Spleen (tissue), 11 donors: ENCODE measurements around the gene CRB2. TPM values are rescaled to one million over a fixed set of nuclear protein-coding genes. Genes with fewer than 3 reads are reported as not detected.

Experiments used
- DNase-seq: peaks from one replicate; pipeline ENCODE4 v3.0.0-alpha.2; 2020
- H3K27ac ChIP-seq, 8 donors: fragments of 200-600 bp; sonication (generic) in 7 of 8; 1 replicate in 4 of 8; 2 replicates in 4 of 8; pipeline versions ENCODE4 v1.5.0 to v1.8.0; 2016 to 2021; ENCODE audit warnings: inconsistent platforms in 4 of 8, mild to moderate bottlenecking in 4 of 8, moderate library complexity in 1 of 8
- H3K27me3 ChIP-seq, 7 donors: fragments of 200-600 bp; sonication (generic) in 6 of 7; replicated peaks in 1 of 7; 1 replicate in 4 of 7; 2 replicates in 3 of 7; pipeline versions ENCODE4 v1.5.0 to v1.8.0; 2016 to 2021; ENCODE audit warnings: inconsistent platforms in 3 of 7, mild to moderate bottlenecking in 1 of 7
- H3K36me3 ChIP-seq, 6 donors: fragments of 200-600 bp; sonication (generic) in 5 of 6; 1 replicate in 4 of 6; 2 replicates in 2 of 6; pipeline versions ENCODE4 v1.5.0 to v1.8.0; 2016 to 2021; ENCODE audit warnings: inconsistent platforms in 2 of 6
- H3K4me1 ChIP-seq, 6 donors: fragments of 200-600 bp; sonication (generic) in 5 of 6; 1 replicate in 3 of 6; 2 replicates in 3 of 6; pipeline versions ENCODE4 v1.5.0 to v1.8.0; 2016 to 2021; ENCODE audit warnings: inconsistent platforms in 3 of 6
- H3K4me3 ChIP-seq, 8 donors: fragments of 200-600 bp; sonication (generic) in 7 of 8; 1 replicate in 4 of 8; 2 replicates in 4 of 8; pipeline versions ENCODE4 v1.5.0 to v1.8.0; 2016 to 2021; ENCODE audit warnings: inconsistent platforms in 4 of 8, mild to moderate bottlenecking in 4 of 8, moderate library complexity in 2 of 8
- H3K9me3 ChIP-seq, 8 donors: fragments of 200-600 bp; sonication (generic) in 7 of 8; 1 replicate in 4 of 8; 2 replicates in 4 of 8; pipeline versions ENCODE4 v1.5.0 to v1.8.0; 2016 to 2021; ENCODE audit warnings: inconsistent platforms in 4 of 8
- POLR2A ChIP-seq, 3 donors: fragments of 450-650 bp; IDR thresholded peaks; one replicate each; pipeline ENCODE4 v1.5.1; 2017; ENCODE audit warnings: antibody characterized with exemption in 3 of 3, mild to moderate bottlenecking in 1 of 3
- POLR2AphosphoS5 ChIP-seq, 3 donors: sonication (generic); formaldehyde crosslinking; IDR thresholded peaks; one replicate each; pipeline ENCODE4 v1.5.1; 2017; ENCODE audit warnings: antibody characterized with exemption in 3 of 3
- WGBS, 5 donors: extraction: QIAGEN DNeasy Blood & Tissue Kit in 3 of 5; methylation state at CpG; one replicate each; pipeline versions ENCODE4 v1.1.5 to v1.1.7; 2013 to 2018; 5-methylcytosine and 5-hydroxymethylcytosine counted together
- intact Hi-C: fragments of 100-400 bp; cut with DNase I; formaldehyde crosslinking; loops from one replicate; pipeline ENCODE4 v1.15.0; 2023; ENCODE audit warnings: low total_unique reads
- polyA plus RNA-seq, 3 donors: library from polyadenylated mRNA; stranded (reverse); fragments of 200-250 nt; gene quantifications; one replicate each; pipeline ENCODE4 v1.2.1, GENCODE V29; 2013
- total RNA-seq, 7 donors: library from RNA; depleted of rRNA in 3 of 7; stranded (reverse); fragments of >200 nt in 3 of 7; fragmentation: NEBNext Ultra II Directional in 4 of 7; extraction: Animal tissue kit (Norgen Biotek cat#: 25700) in 4 of 7; gene quantifications; one replicate each; pipeline versions ENCODE4 v1.1.0 to v1.2.1, GENCODE V29; 2016 to 2021
- TF ChIP-seq, protein P1 (sequence below), 11 experiments: fragments of 200-600 bp in 7 of 11; fragments of 450-650 bp in 4 of 11; sonication (generic) in 4 of 11; IDR thresholded peaks in 8 of 11; conservative IDR thresholded peaks in 3 of 11; 1 replicate in 7 of 11; 2 replicates in 4 of 11; pipeline versions ENCODE4 v1.4.0 to v1.8.0; 2016 to 2021; ENCODE audit warnings: antibody characterized with exemption in 11 of 11, inconsistent platforms in 4 of 11, mild to moderate bottlenecking in 1 of 11
- donor health status: healthy with polysubstance abuse.
- donor health status: DM: no; HTN: no; CAD: no; lungs with moderate emphysema.
- donor health status: DM: no; HTN: no; CAD: no.
- donor health status: Bipolar disorder and iron deficiency.
- donor health status: healthy.
- donor health status: DM: no; HTN: no; CAD: no.
- donor health status: DM: yes; HTN: yes; CAD: no.

Gene CRB2
- total and polyA plus RNA-seq, 10 donors, result 0.34 to 3.0 (median 1.6) TPM

DNA sequence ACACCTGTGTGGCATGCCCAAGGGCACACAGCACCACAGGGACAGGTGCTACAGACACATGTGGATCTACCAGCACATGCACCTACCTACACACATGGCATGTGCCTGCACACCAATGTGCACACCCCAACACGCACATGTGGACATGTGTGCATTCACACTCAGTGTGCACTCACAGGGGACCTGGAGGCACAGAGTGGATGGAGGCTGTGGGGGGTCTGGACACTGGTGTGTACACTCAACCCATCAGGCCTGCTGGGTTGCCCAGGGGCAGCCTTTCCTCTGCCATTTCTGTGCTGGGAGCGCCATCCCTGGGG, 1.7 kb downstream of the CRB2 start:
- DNase-seq, result no peak
- H3K4me1 ChIP-seq, result peaks cover 4 to 39% (median 18%) of the 10 kb centered on the region in 6 donors
- intact Hi-C loops, result no loop called here
- H3K9me3 ChIP-seq, result no peaks in the 10 kb centered on the region
- 95 to 100% (median 97%) methylated on average over 2 of the region's 2 CpGs for WGBS, 5 donors
- no peak overlapping the region for H3K27ac ChIP-seq
- H3K36me3 ChIP-seq, result no peaks in the 10 kb centered on the region
- no peak overlapping the region for H3K4me3 ChIP-seq
- peaks cover 0 to 30% (median 0%) of the 10 kb centered on the region in 7 donors for H3K27me3 ChIP-seq
- no peak for TF ChIP-seq POLR2AphosphoS5 (IDR thresholded peaks at IDR 0.05)
- TF ChIP-seq POLR2A (IDR thresholded peaks at IDR 0.05), result no peak
- TF ChIP-seq, protein P1, sequence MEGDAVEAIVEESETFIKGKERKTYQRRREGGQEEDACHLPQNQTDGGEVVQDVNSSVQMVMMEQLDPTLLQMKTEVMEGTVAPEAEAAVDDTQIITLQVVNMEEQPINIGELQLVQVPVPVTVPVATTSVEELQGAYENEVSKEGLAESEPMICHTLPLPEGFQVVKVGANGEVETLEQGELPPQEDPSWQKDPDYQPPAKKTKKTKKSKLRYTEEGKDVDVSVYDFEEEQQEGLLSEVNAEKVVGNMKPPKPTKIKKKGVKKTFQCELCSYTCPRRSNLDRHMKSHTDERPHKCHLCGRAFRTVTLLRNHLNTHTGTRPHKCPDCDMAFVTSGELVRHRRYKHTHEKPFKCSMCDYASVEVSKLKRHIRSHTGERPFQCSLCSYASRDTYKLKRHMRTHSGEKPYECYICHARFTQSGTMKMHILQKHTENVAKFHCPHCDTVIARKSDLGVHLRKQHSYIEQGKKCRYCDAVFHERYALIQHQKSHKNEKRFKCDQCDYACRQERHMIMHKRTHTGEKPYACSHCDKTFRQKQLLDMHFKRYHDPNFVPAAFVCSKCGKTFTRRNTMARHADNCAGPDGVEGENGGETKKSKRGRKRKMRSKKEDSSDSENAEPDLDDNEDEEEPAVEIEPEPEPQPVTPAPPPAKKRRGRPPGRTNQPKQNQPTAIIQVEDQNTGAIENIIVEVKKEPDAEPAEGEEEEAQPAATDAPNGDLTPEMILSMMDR (IDR thresholded peaks at IDR 0.05 in 8 of 11, conservative IDR thresholded peaks at IDR 0.05 in 3 of 11), result no peak

DNA sequence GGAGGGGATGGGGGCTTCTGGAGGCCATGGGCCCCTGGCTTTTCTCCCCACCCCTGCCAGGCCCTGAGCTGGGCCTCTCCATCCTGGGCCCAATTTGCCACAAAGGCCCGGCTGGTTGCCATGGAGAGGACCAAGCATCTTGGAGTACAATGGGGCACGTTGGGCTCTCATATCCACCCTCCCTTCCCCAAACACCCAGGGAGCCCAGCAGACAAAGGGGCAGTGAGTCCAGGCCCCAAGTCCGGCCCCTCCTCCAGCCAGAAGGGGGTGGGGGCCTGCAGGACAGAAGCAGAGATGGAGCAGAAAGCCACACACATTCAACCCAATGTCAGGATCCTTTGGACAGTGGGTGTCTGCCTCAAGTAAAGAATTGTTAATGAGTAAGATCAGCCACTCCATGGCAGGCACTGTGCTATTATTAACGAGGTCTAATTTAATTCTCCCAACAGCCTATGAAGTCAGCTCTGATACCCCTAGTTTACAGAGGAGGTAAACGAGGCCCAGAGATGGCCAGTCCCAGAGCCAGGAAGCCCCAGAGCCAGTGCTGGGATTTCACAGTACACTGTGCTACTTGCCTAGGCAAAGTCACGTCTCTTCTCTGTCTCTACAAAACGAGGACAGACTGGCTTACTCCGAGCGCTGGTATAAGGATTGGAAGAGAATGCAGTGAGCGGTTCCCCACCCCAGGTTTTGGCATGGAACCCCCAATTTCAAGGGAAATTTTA, 2.3 kb downstream of the CRB2 start:
- intact Hi-C loops, result no loop called here
- DNase-seq, result no peak
- WGBS, 5 donors, result 81 to 88% (median 86%) methylated on average over 7 to 10 of the region's 10 CpGs
- Histone ChIP-seq H3K36me3 (no peaks in the 10 kb centered on the region), H3K4me3 (no peak overlapping the region), H3K9me3 (no peaks in the 10 kb centered on the region), H3K27me3 (peaks cover 0 to 25% (median 0%) of the 10 kb centered on the region in 7 donors), H3K27ac (no peak overlapping the region), H3K4me1 (peaks cover 4 to 39% (median 18%) of the 10 kb centered on the region in 6 donors)
- no peak for TF ChIP-seq POLR2AphosphoS5 (IDR thresholded peaks at IDR 0.05)
- no peak for TF ChIP-seq POLR2A (IDR thresholded peaks at IDR 0.05)
- TF ChIP-seq, protein P1 (IDR thresholded peaks at IDR 0.05 in 8 of 11, conservative IDR thresholded peaks at IDR 0.05 in 3 of 11), result no peak

DNA sequence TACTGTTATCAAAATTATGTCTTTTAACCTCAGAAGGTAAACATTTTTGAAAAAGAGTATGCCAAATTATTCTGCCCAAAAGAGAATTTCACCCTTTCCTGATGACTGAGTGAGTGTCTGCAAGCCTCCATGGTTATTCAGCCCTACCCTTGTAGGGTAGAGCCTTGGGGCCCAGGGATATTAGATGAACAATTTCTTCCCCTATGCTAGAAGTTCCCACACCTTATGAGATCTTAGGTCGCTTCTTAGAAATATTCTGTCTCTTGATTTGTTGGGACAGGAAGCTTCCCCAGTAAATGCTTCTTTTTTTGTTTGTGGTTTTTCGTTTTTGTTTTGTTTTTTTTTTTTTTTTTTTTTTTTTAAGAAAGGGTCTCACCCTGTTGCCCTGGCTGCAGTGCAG, 3.1 kb downstream of the CRB2 start:
- no peak for TF ChIP-seq POLR2AphosphoS5 (IDR thresholded peaks at IDR 0.05)
- no peak for TF ChIP-seq POLR2A (IDR thresholded peaks at IDR 0.05)
- TF ChIP-seq, protein P1 (IDR thresholded peaks at IDR 0.05 in 8 of 11, conservative IDR thresholded peaks at IDR 0.05 in 3 of 11), result no peak
- Histone ChIP-seq H3K9me3 (no peaks in the 10 kb centered on the region), H3K4me1 (peaks cover 3 to 32% (median 15%) of the 10 kb centered on the region in 6 donors), H3K36me3 (no peaks in the 10 kb centered on the region), H3K4me3 (no peak overlapping the region), H3K27ac (no peak overlapping the region), H3K27me3 (peaks cover 0 to 17% (median 0%) of the 10 kb centered on the region in 7 donors)
- intact Hi-C loops, result no loop called here
- DNase-seq, result no peak
- WGBS, 5 donors, result 29 to 51% (median 32%) methylated on average over 2 of the region's 2 CpGs

DNA sequence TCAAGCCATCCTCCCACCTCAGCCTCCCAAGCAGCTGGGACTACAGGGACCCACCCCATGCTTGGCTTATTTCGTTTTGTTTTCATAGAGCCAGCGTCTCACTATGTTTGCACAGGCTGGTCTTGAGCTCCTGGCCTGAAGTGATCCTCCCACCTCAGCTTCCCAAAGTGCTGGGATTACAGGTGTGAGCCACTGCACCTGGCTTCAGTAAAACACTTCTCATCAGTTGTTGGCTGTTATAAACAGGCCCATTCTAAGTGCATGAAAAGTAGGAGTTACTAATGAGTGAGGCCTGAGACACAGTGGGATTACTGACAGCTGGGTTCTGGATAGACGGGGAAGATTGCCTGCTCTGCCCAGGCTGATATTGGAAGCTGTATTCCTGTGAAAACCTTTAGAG, 3.5 kb downstream of the CRB2 start:
- intact Hi-C loops, result no loop called here
- no peaks in the 10 kb centered on the region for H3K9me3 ChIP-seq
- no peaks in the 10 kb centered on the region for H3K36me3 ChIP-seq
- no peak overlapping the region for H3K4me3 ChIP-seq
- WGBS, 5 donors, result 71 to 83% (median 72%) methylated on average over 3 of the region's 3 CpGs
- H3K4me1 ChIP-seq, result peaks cover 0 to 28% (median 11%) of the 10 kb centered on the region in 6 donors
- peaks cover 0 to 13% (median 0%) of the 10 kb centered on the region in 7 donors for H3K27me3 ChIP-seq
- TF ChIP-seq POLR2AphosphoS5 (IDR thresholded peaks at IDR 0.05) (no peak), POLR2A (IDR thresholded peaks at IDR 0.05) (no peak)
- TF ChIP-seq, protein P1 (IDR thresholded peaks at IDR 0.05 in 8 of 11, conservative IDR thresholded peaks at IDR 0.05 in 3 of 11), result no peak
- H3K27ac ChIP-seq, result no peak overlapping the region
- DNase-seq, result no peak
